GM12872 (cell line): Measurements from ENCODE around the gene PGC.

Source experiments
- TF ChIP-seq, protein P1 (sequence below): IDR thresholded peaks from 3 replicates; pipeline ENCODE4 v1.5.1; 2011; ENCODE audit warnings: low read depth, mild to moderate bottlenecking, low read length, moderate library complexity; ENCODE audit not compliant: insufficient read depth

PGC gene

DNA sequence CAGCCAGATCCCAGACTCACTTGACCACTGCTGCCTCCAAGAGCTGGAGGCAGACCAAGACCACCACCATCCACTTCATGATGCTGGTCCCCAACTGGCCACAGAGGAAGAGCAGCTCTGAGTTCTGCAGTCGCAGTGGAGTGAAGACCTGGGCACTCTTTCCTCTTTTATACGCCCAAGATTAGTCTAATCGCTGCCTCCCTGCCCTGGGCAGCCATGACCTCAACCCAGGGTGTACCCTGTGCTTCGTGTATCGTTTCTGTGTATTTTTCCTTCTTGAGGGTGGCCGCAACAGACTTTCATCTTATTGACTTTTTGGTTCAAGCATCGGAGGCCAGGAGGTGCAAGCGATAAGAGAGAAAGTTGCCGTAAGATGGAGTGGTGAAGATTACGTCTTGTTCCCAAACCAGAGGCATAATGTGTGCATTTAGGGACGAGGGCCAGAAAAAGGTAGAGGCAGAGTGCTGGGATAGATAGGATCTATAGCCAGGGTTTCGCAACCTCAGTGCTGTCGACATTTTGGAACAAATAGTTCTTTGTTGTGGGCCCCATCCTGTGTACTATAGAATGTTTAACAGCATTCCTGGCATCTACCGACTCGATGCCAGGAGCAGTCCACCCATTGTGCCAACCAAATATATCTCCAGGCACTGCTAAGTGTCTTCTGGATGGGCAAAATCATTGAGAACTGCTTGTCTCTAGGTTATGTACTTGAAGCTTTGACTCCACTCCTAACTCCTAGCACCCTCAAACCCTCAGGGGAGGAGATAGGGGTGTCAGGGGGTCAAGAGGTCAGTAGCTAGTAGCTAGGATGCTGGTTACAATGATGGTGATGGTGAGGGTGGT lies at the start of gene PGC:
Gene PGC, minus strand, starts transcription at position 142 of the 846 bp plus-strand sequence. Its CDS starts 63 bp downstream, at position 79.
- TF ChIP-seq, protein P1, sequence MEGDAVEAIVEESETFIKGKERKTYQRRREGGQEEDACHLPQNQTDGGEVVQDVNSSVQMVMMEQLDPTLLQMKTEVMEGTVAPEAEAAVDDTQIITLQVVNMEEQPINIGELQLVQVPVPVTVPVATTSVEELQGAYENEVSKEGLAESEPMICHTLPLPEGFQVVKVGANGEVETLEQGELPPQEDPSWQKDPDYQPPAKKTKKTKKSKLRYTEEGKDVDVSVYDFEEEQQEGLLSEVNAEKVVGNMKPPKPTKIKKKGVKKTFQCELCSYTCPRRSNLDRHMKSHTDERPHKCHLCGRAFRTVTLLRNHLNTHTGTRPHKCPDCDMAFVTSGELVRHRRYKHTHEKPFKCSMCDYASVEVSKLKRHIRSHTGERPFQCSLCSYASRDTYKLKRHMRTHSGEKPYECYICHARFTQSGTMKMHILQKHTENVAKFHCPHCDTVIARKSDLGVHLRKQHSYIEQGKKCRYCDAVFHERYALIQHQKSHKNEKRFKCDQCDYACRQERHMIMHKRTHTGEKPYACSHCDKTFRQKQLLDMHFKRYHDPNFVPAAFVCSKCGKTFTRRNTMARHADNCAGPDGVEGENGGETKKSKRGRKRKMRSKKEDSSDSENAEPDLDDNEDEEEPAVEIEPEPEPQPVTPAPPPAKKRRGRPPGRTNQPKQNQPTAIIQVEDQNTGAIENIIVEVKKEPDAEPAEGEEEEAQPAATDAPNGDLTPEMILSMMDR: no peak

GRCh38 chr6:41796474-41796873 lies 49.3 kb upstream of the PGC start:
- TF ChIP-seq, protein P1: no peak

- TF ChIP-seq, protein P1: no peak
Measured at GRCh38 chr6:41791984-41792383, 44.8 kb upstream of the PGC start.

DNA sequence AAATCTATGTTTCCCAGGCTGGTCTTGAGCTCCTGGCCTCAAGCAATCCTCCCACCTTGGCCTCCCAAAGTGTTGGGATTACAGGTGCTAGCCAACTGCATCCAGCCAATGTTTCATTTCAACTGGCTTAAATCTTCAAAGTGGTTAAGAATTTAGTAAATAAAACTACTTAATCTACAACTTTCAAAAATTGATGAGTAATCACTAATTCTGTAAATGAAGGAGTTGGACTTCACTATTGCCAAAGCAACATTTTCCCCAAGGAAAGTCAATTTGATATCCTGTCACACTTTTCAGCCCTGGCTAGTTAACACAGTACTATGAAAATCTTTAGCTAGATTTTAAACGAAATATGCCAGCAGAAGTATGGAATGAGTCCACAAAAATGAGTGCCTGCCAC lies 44.1 kb upstream of the PGC start:
- TF ChIP-seq, protein P1: no peak

- TF ChIP-seq, protein P1: no peak
Measured at GRCh38 chr6:41790045-41790444, 42.8 kb upstream of the PGC start.

DNA sequence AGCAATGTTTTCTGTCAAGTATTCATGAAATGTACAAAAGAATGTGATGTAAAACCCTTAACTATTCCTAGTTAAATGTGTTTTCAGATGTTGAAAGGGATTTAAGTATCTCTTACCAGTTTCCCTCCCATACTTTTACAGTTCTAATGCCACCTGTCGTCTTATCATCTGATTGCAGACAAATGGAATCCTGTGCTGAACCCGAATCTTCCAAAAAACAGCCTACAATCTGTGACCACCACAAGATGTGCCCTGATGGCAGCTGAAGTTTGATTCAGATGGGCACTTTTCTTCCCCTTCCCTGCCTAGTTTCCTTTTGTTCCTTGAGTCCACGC lies 42.2 kb upstream of the PGC start:
- TF ChIP-seq, protein P1: no peak

- TF ChIP-seq, protein P1: peak; percentile 84
Measured at GRCh38 chr6:41787219-41787917, 40.2 kb upstream of the PGC start, which contains the start of gene TOMM6. TOMM6 (plus strand) TSS chr6:41787694; CDS start chr6:41787698, 4 bp downstream.
